IPS-NIHi7 (cell line): Measurements from ENCODE around the gene AIPL1.
"Not testable (repeated sequence)": the region's sequence is repeated elsewhere in the genome, so short reads cannot be mapped to it uniquely, and the experiment has no call there.

ENCODE experiments used
- DNase-seq: peaks from one replicate; pipeline ENCODE4 v3.0.0; 2012; ENCODE audit warnings: mixed read lengths; ENCODE audit errors: extremely low spot score

Gene AIPL1

DNA sequence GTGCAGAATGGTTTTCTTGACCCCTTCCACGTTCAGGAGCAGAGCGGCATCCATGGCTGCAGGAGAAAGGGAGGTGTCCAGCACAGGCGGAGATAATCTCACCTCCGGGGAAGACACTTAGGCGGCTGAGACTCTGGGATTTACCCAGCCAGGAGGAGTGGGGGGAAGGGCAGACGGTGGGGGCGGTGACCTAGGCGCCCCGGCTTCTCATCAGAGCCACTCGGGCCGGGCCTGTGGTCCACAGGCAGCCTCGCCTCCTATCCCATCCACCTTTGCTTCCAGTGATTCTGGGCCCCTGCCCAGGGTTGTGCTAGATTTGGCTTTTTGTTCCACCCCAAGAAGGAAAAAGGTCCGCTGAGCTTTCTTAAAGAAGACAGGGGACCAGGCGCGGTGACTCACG lies at the start of gene AIPL1:
Gene AIPL1 (minus strand): TSS at position 71 of the 400 bp plus-strand sequence. CDS start 17 bp downstream, at position 54.
- DNase-seq = no peak

GRCh38 chr17:6483507-6483906 lies 48.6 kb upstream of the AIPL1 start:
- no peak for DNase-seq

DNA sequence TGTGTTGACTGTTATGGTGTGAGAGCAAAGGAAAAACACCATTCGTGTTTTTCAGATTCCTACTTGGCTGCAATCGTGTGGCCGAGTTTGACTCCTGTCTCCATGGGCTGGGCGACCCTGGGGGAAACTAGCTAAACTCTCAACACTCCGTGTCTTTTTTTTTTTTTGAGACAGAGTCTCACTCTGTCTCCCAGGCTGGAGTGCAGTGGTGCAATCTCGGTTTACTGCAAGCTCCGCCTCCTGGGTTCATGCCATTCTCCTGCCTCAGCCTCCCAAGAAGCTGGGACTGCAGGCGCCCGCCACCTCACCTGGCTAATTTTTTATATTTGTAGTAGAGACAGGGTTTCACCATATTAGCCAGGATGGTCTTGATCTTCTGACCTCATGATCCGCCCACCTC lies 47.9 kb upstream of the AIPL1 start:
- not testable (repeated sequence) for DNase-seq

DNA sequence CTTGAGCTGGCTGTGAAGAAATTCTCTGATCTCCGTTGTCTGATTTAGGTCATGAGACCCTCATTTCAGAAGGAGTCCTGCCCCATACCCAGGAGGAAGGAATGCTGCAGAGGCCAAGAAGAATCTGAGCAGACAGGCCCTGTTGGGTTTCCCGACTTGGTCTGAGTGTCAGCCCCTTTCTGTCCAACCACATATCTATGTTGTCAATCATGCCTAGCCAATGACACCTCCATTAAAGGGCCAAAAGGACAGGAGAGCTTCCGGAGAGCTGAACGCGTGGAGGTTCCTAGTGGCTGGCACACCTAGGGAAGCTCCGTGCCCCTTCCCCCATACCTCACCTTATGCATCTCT lies 47.2 kb upstream of the AIPL1 start:
- no peak for DNase-seq

DNA sequence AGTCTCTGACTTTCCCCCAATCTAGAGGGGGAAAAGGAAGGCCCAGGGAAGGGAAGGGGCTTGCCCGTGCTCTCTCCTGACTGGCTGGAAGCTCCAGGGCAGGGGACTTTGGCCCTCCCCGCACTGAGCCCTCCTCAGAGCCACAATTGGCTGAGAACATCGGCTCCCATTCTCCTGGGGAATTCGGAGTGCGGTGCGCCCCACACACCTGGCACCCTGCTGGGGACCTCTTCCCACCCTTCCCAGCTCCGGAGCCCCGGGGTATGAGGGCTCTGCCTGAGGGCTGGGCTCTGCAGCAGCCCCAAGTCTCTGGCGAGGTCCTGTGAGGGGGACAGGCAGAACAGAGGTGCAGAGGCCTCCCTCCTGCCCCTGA lies 45.4 kb upstream of the AIPL1 start:
- peak; percentile 54 for DNase-seq

DNA sequence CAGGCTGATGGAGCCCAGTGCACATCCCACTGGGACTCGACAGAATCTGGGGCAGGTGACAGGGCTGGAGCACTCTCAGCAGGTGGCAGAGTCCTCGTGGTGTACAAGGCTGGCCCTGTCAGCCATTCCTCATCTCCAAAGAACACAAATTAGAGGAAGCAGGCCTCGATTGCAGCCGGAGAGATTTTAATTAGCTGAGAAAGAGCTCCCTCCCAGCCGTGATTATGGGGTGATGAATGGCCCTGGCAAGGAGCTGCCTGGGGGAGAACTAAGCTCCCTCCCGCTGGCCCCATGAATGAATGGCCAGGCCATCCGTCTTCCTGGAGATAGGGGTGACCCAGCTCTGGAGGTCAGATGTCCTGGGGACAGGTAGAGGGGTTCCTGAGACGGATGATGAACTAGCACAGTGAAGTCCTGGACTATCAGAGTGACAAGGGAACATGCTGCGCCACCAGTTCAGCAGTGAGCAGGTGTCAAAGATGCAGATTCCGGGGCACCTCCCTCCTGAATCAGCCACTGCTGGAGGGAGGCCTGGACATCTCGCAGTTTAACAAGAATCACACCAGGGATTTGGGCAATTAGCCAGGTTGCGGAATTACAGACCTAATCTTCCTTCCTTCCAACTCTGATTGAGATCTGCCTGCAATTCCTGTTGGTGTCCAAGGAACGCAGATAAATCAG lies 44.8 kb upstream of the AIPL1 start:
- DNase-seq = no peak

DNA sequence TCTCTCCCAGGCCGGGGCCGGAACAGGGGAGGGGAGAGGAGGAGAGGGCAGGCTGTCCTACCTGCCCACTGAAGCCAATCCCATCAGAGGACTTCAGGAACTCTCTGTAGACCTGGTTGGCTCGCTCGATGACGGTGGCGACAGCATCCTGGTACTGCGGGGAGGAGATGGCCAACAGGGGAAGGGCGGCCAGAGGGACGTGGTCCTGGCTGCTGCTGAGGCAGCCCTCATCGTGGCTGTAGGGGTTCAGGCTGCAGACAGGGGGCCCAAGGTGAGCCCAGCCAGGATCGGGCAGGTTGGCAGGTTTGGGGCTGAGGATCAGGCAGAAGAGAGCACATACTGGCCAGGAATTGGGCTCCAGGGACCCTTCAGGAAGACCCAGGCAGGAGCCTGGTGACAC lies 43.6 kb upstream of the AIPL1 start:
- no peak for DNase-seq

DNA sequence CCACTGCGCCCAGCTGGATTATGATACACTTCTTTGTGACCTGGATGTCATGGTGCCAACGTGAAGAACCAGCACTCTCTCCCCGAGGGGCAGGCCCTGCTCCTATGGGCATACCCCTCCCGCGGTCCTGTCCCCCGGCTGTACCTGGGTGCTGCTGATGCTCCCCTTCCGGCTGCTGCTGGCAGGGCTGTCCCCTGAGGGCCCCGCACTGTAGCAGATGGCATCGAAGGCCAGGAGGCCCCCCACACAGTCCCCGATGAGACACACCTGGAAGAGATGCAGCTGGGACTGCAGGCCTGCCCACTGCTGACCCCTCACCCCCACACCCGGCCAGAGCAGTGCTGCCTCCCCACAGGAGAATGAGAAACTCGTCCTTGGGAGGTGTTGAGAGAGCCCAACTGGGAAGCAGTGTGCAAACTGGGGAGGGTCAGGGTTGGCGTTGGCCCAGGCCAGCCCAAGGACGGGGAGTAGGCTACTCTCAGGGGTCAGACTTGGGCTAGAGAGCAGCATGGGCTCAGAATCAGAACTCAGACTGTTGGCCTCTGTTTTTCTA lies 43.0 kb upstream of the AIPL1 start:
- DNase-seq = no peak

- DNase-seq = no peak
These were observed 41.9 kb upstream of the AIPL1 start for GRCh38 chr17:6476810-6477179.

GRCh38 chr17:6476076-6476809 lies 41.3 kb upstream of the AIPL1 start:
- DNase-seq = no peak

DNA sequence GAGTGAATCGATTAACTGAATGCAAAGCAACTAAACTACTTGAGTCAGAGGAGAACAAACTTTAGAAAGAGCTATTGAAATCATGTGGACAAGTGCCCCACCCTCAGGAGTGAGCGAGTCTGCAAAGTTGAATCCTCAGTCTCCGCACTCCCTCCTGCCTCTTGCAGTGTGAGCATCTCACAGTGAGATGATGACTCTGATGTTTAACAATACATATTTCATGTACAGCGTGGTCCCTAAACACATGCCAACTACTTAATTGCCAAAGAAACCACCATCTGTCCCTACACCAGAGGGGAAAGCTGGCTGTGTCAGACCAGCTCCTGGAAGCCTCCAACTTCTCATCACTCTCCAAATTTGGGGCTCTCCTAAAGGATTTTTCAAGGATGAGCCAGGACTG lies 40.5 kb upstream of the AIPL1 start:
- DNase-seq = no peak

DNA sequence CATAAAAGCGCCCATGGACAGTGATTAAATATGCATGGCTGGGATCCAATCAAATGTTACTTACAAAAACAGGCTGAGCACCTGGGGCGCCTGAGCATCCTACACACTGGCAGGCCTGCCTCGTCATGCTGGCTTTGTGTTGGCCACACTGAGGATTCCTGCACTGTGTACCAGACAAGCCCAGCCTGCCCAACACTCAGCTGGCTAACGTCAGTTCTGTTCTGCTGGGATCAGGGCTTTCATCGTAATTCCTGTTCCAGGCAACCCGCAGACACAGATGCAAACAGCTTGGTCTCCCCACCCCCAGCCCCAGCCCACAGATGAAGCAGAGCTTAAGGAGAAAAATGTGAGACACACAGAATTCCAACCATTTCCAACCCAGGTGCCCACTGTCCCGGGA lies 40.0 kb upstream of the AIPL1 start:
- DNase-seq = no peak

DNA sequence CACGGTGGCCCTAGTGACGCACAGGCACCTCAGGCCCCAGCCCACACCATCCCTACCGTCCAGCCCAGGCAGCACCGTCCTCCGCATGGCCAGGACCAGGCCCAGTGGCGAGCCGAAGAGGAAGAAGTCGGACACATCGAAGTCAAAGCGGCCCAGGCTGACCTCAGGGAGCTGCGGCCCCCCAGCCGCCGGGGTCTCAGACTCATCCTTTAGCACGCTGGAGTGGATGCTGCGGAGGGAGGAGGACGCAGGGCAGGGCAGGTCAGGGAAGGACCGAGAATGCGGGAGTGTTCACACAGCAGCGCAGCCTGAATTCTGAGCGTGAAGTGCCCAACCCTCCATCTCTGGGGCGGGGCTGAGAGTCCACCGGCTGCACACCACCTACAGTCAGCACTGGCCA lies 39.5 kb upstream of the AIPL1 start:
- no peak for DNase-seq

DNA sequence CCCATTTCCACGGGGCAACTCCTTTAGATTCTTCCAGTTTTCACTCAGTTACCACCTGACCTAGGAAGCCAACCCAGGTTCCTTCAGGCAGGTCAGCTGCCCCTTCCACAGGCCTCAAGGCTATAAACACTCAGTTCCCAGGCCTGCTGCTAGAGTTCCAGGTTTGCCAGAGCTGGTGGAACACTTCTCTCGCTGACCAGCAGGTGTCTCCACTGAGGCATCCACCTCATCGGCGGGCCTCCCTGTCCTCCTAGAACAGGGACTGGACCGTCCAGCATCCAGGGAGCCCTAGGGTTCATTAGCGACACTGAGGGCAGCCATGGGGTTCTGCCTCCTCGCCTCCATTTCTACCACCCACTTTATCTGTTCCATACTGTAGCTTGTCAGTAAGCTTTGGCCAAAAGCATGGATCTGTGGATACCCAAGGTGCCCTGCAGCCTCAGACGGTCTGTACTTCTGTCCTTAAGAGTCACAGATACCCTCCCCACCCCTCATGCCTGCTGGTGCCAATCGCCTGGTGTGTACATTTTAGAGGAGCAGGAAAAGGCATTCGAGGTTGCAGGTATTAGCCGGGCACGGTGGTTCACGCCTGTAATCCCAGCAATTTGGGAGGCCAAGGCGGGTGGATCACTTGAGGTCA lies 38.3 kb upstream of the AIPL1 start:
- DNase-seq = peak; percentile 93

DNA sequence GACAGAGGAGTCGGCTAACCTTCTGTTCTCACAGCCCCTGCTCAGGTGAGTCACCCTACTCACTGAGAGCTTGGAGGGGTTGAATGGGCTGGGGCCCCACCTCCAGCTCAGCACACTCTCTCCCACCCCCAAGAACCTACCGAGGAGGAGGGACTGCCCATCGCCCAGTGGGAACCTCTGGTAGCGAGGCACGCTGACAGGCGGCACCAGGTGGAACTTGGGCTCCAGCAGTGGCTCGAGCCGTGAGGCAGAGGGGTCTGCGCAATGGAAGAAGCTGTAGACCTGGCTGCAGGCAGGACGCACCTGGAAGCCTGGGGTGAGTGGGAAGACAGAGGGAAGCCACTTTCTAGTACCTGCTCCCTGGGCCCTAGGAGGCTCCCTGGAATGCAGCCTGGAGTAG lies 37.6 kb upstream of the AIPL1 start:
- DNase-seq = no peak

DNA sequence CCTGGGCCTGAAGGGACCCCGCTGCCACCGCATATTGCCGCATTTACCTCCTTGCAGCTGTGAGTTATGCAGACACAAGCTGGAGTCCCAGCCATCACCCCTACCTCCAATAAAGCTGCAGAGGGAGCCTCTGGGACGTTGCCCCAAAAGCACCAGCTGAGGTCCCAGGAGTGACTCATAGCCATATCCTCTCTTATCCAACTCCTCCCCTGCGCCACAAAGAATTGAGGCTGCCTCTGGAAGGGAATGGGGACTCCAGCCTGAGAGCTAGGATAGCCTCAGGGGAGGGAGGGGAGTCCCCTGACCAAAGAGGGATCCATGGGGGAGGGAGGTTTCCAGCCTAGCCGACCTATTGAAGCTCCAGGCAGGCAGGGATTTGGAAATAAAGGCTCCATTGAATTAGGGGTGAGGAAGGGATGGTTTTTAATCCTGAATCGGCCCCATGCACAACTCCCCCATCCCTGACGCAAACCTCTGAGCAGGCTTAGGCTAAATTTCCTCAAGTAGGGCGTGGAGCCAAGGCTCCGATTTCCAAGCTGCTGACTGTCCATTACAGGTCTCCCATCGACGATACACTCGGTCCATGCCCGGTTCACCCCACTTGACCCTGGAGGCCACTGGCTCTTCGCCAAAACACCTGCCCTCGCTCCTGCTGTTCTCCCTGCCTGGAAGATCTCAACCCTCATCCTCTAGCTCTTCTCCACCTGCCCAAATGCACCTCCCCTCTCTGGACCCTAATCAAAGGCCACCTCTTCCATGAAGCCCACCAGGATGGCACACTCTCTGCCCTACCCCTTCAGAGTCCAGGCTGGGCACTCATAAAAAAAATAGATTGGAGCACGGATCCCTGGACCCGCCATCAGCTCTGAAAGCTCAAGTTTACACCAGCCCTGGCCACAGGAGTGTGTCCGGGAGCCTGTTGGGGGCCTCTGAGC lies 36.9 kb upstream of the AIPL1 start:
- peak; percentile 39 for DNase-seq

- no peak for DNase-seq
These were observed 36.0 kb upstream of the AIPL1 start for GRCh38 chr17:6470751-6471521.

GRCh38 chr17:6470146-6470718 lies 35.3 kb upstream of the AIPL1 start:
- DNase-seq = no peak

- DNase-seq = no peak
These were observed 33.3 kb upstream of the AIPL1 start for GRCh38 chr17:6468051-6468790.

- DNase-seq = no peak
These were observed 32.6 kb upstream of the AIPL1 start for GRCh38 chr17:6467567-6467966.
